K562 (cell line): Measurements from ENCODE around the gene AIG1. TPM values are rescaled to one million over a fixed set of nuclear protein-coding genes. Genes with fewer than 3 reads are reported as not detected.

ENCODE experiments used
- ATAC-seq: fragments of 200-7000 bp; cut with Tn5 transposase; 3 replicates; pipeline ENCODE4 v1.9.1; 2020; ENCODE audit warnings: moderate library complexity
- BruUV-seq: library from RNA; stranded (reverse); fragments of 400-500 nt; replicated peaks from 2 replicates; lab custom pipeline; 2021; lab: Mats Ljungman, UMichigan
- CTCF ChIA-PET: fragments of 300-600 bp; formaldehyde crosslinking; extraction: SDS; loops from one replicate; lab custom pipeline; 2021; ENCODE audit warnings: low intra/inter-chr PET ratio; lab: Yijun Ruan, JAX
- POLR2A ChIA-PET: fragments of 300-600, 350-650 bp; sonication (Branson Sonifier 250); formaldehyde crosslinking; extraction: SDS; loops from one replicate; lab custom pipeline; 2021; ENCODE audit warnings: antibody characterized with exemption, inconsistent platforms; lab: Yijun Ruan, JAX
- DNase-seq, 4 experiments: peaks; one replicate each; pipeline versions ENCODE4 v3.0.0 to v3.0.0-alpha.2; 2011 to 2018; ENCODE audit warnings: low spot score in 3 of 4, mixed read lengths in 3 of 4; ENCODE audit errors: extremely low read depth in 1 of 4
- FAIRE-seq: peaks from 2 replicates; lab custom pipeline; 2011; peaks lifted over from hg19 to GRCh38; lab: Jason Lieb, UNC
- H2AFZ ChIP-seq: 2 replicates; pipeline ENCODE4 v1.6.0; 2011; ENCODE audit warnings: low read depth, low read length, control low read depth, inconsistent platforms
- H3K27ac ChIP-seq: fragments of 200-600 bp; 3 replicates; pipeline ENCODE4 v1.8.0; 2011; ENCODE audit warnings: low read depth, mild to moderate bottlenecking, control low read depth, inconsistent platforms, low read length, moderate library complexity, mixed read lengths; ENCODE audit errors: extremely low read depth
- H3K27me3 ChIP-seq, 2 experiments: fragments of 300-600 bp in 1 of 2; 2 replicates in 1 of 2; 3 replicates in 1 of 2; pipeline versions ENCODE4 v1.6.0 to v1.8.0; 2011; ENCODE audit warnings: inconsistent platforms in 2 of 2, low read length in 2 of 2, mild to moderate bottlenecking in 1 of 2, mixed read lengths in 1 of 2, moderate library complexity in 1 of 2; ENCODE audit not compliant: control insufficient read depth in 2 of 2, insufficient read depth in 2 of 2
- H3K36me3 ChIP-seq: fragments of 300-600 bp; 3 replicates; pipeline ENCODE4 v1.8.0; 2011; ENCODE audit warnings: mild to moderate bottlenecking, low read length, inconsistent platforms; ENCODE audit not compliant: control insufficient read depth, insufficient read depth
- H3K4me1 ChIP-seq, 2 experiments: fragments of 200-600 bp in 1 of 2; replicated peaks in 1 of 2; 2 replicates in 1 of 2; 3 replicates in 1 of 2; pipeline versions ENCODE4 v1.5.1 to v1.8.0; 2011; ENCODE audit warnings: inconsistent platforms in 2 of 2, low read length in 2 of 2, mild to moderate bottlenecking in 1 of 2, mixed read lengths in 1 of 2, moderate library complexity in 1 of 2; ENCODE audit not compliant: control insufficient read depth in 2 of 2, insufficient read depth in 2 of 2
- H3K4me2 ChIP-seq: 2 replicates; pipeline ENCODE4 v1.6.1; 2011; ENCODE audit warnings: low read length, control low read depth, inconsistent platforms, mixed read lengths; ENCODE audit not compliant: insufficient read depth
- H3K4me3 ChIP-seq: fragments of 200-600 bp; sonication (generic), shearing (Covaris generic); 2 replicates; pipeline ENCODE4 v1.5.1; 2016; ENCODE audit warnings: control low read depth, inconsistent platforms
- H3K79me2 ChIP-seq: fragments of 200-600 bp; 3 replicates; pipeline ENCODE4 v1.8.0; 2011; ENCODE audit warnings: low read length, inconsistent platforms; ENCODE audit not compliant: control insufficient read depth, insufficient read depth
- H3K9ac ChIP-seq, 2 experiments: 2 replicates each; pipeline versions ENCODE4 v1.6.0 to v1.6.1; 2011; ENCODE audit warnings: low read depth in 2 of 2, low read length in 2 of 2, control low read depth in 1 of 2, inconsistent platforms in 1 of 2, mild to moderate bottlenecking in 1 of 2, mixed read lengths in 1 of 2; ENCODE audit not compliant: insufficient read depth in 1 of 2
- H3K9me1 ChIP-seq: one replicate; pipeline ENCODE4 v1.6.0; 2011; ENCODE audit warnings: inconsistent platforms, mild to moderate bottlenecking, low read length, moderate library complexity; ENCODE audit not compliant: control insufficient read depth, insufficient read depth
- H3K9me3 ChIP-seq: replicated peaks from 2 replicates; pipeline ENCODE4 v1.5.1; 2011; ENCODE audit warnings: low read depth, low read length, inconsistent platforms; ENCODE audit not compliant: control insufficient read depth, insufficient read depth
- H4K20me1 ChIP-seq: replicated peaks from 2 replicates; pipeline ENCODE4 v1.6.1; 2011; ENCODE audit warnings: low read length, inconsistent platforms, mixed read lengths; ENCODE audit not compliant: control insufficient read depth, insufficient read depth
- CEBPB ChIP-seq: fragments of 450-650 bp; IDR thresholded peaks from 2 replicates; pipeline ENCODE4 v1.6.1; 2016; ENCODE audit warnings: missing genetic modification characterization, missing compliant biosample characterization
- CSDE1 ChIP-seq, 2 experiments: fragments of 450-650 bp; IDR thresholded peaks; 2 replicates each; pipeline ENCODE4 v1.6.1; 2016; ENCODE audit warnings: mild to moderate bottlenecking in 1 of 2
- ELF1 ChIP-seq: fragments of 200-800 bp; sonication (Bioruptor generic); IDR thresholded peaks from 2 replicates; pipeline ENCODE4 v1.6.1; 2016; ENCODE audit warnings: missing genetic modification characterization, missing compliant biosample characterization
- NCOR1 ChIP-seq: fragments of 450-650 bp; IDR thresholded peaks from 2 replicates; pipeline ENCODE4 v1.6.1; 2016; ENCODE audit warnings: mild to moderate bottlenecking, moderate library complexity
- PKNOX1 ChIP-seq: fragments of 450-650 bp; IDR thresholded peaks from 2 replicates; pipeline ENCODE4 v1.6.1; 2016
- POLR2AphosphoS2 ChIP-seq: IDR thresholded peaks from 2 replicates; pipeline ENCODE4 v1.6.1; 2012; ENCODE audit warnings: low read length, improper control_type of control experiment
- PRPF4 ChIP-seq: fragments of 200-400 bp; formaldehyde crosslinking; IDR thresholded peaks from one replicate; pipeline ENCODE4 v1.6.1; 2017; ENCODE audit warnings: low read length, low read depth, mild to moderate bottlenecking; ENCODE audit not compliant: insufficient read depth, poor library complexity, severe bottlenecking
- PYGO2 ChIP-seq: fragments of 450-650 bp; IDR thresholded peaks from 2 replicates; pipeline ENCODE4 v1.6.1; 2016; ENCODE audit warnings: mild to moderate bottlenecking, missing genetic modification characterization, moderate library complexity, missing compliant biosample characterization
- SOX6 ChIP-seq: fragments of 450-650 bp; IDR thresholded peaks from 2 replicates; pipeline ENCODE4 v1.6.1; 2014; ENCODE audit warnings: mild to moderate bottlenecking
- SREBF1 ChIP-seq: fragments of 150-350 bp; IDR thresholded peaks from 2 replicates; pipeline ENCODE4 v1.6.1; 2014; ENCODE audit warnings: antibody characterized with exemption, low read depth, low read length, borderline replicate concordance
- ZBTB7A ChIP-seq: IDR thresholded peaks from 2 replicates; pipeline ENCODE4 v1.6.1; 2011; ENCODE audit warnings: low read depth, mild to moderate bottlenecking, low read length, moderate library complexity, borderline replicate concordance; ENCODE audit not compliant: control insufficient read depth
- ZFP1 ChIP-seq: fragments of 450-650 bp; formaldehyde crosslinking; IDR thresholded peaks from 2 replicates; pipeline ENCODE4 v1.4.0; 2020; ENCODE audit warnings: mild to moderate bottlenecking, mixed read lengths
- ZNF263 ChIP-seq: sonication (generic); formaldehyde crosslinking; IDR thresholded peaks from 2 replicates; pipeline ENCODE4 v1.8.0; 2022; ENCODE audit warnings: mild to moderate bottlenecking, missing genetic modification reagents, borderline replicate concordance
- WGBS: fragments of 100-300 bp; shearing (Covaris generic); methylation state at CpG from one replicate; pipeline ENCODE4 v1.1.6; 2016; ENCODE audit warnings: low coverage, mixed read lengths; ENCODE audit not compliant: insufficient coverage; ENCODE audit errors: missing lambda C conversion rate; 5-methylcytosine and 5-hydroxymethylcytosine counted together
- in situ Hi-C: fragments of 300-500 bp; cut with MboI; formaldehyde crosslinking; loops from 4 replicates; pipeline ENCODE4 v1.15.0; 2018; ENCODE audit warnings: inconsistent platforms, mixed read lengths
- intact Hi-C: fragments of 100-400 bp; cut with micrococcal nuclease; formaldehyde crosslinking; loops from 2 replicates; pipeline ENCODE4 v1.14.2; 2022
- polyA plus RNA-seq, 8 experiments: library from polyadenylated mRNA; depleted of rRNA in 4 of 8; stranded (reverse) in 5 of 8; unstranded in 3 of 8; fragments of >200 nt; fragmentation: Nextera tagmentation in 2 of 8; fragmentation: Illumina TruSeq in 1 of 8; extraction: Ambion mirVana in 2 of 8; extraction: Trizol in 1 of 8; gene quantifications; 2 replicates each; pipeline versions ENCODE4 v1.2.1 to v1.2.3, GENCODE V29; 2011 to 2014; ENCODE audit warnings: inconsistent platforms in 1 of 8, missing spikeins in 1 of 8
- total RNA-seq, 7 experiments: library from RNA; depleted of rRNA in 6 of 7; stranded (reverse); fragments of >200 nt in 6 of 7; fragmentation: Illumina TruSeq in 2 of 7; extraction: Trizol in 2 of 7; gene quantifications; 2 replicates each; pipeline versions ENCODE4 v1.2.1 to v1.2.3, GENCODE V29; 2011 to 2021; ENCODE audit warnings: low replicate concordance in 1 of 7

Gene AIG1
- total and polyA plus RNA-seq, 9 of the 15 experiments (the other 6 are each of a cell fraction or from before 2014, with no cell fraction given) = 74.8 to 333 (median 127) TPM

GRCh38 chr6:143288923-143289322, 228.2 kb downstream of the AIG1 start:
- H3K4me3 ChIP-seq = no peak overlapping the region
- H2AFZ ChIP-seq = no peak overlapping the region
- ATAC-seq (no peak), FAIRE-seq (no peak), DNase-seq (no peak)
- no peaks in the 10 kb centered on the region for H3K4me1 ChIP-seq
- no peaks in the 10 kb centered on the region for H3K9me3 ChIP-seq
- H3K27ac ChIP-seq = no peak overlapping the region
- H3K9ac ChIP-seq = no peak overlapping the region
- H3K79me2 ChIP-seq = no peaks in the 10 kb centered on the region
- H3K36me3 ChIP-seq = peaks cover 20% of the 10 kb centered on the region; the same call in 2 of the 3 replicates
- in situ Hi-C loops (loop anchor here (25.0 kb wide), 1 partner anchor 602 kb away; no protein-coding TSS in a partner anchor), intact Hi-C loops (no loop called here)
- H3K4me2 ChIP-seq = no peak overlapping the region
- WGBS = 17% methylated on average over 1 of the region's 1 CpG
- no TSS peak for BruUV-seq
- H4K20me1 ChIP-seq = no peaks in the 10 kb centered on the region
- POLR2A ChIA-PET = no interaction called here
- H3K27me3 ChIP-seq = no peaks in the 10 kb centered on the region
- no peaks in the 10 kb centered on the region for H3K9me1 ChIP-seq
- CTCF ChIA-PET = no interaction called here
- no peak for TF ChIP-seq ZNF263
- TF ChIP-seq PKNOX1 = no peak
- no peak for TF ChIP-seq SREBF1
- no peak for TF ChIP-seq CEBPB
- no peak for TF ChIP-seq NCOR1
- no peak for TF ChIP-seq SOX6
- TF ChIP-seq CSDE1 (IDR thresholded peaks at IDR 0.05) = no peak
- TF ChIP-seq ZFP1 = no peak
- TF ChIP-seq PRPF4 = no peak
- TF ChIP-seq ZBTB7A = no peak
- TF ChIP-seq PYGO2 (tag) = no peak
- TF ChIP-seq POLR2AphosphoS2 = no peak
- no peak for TF ChIP-seq ELF1 (tag)
